GM23248 (cell line): ENCODE data around the gene MYO10.

Experiments
- EZH2 ChIP-seq: fragments of 200-600 bp; sonication (generic); IDR thresholded peaks from 2 replicates; pipeline ENCODE4 v1.6.1; 2018; ENCODE audit warnings: antibody characterized with exemption, mild to moderate bottlenecking; ENCODE audit not compliant: insufficient read depth, poor library complexity, severe bottlenecking
- EZH2phosphoT487 ChIP-seq: fragments of 200-600 bp; sonication (generic); IDR thresholded peaks from 2 replicates; pipeline ENCODE4 v1.6.1; 2018; ENCODE audit warnings: antibody characterized with exemption, moderate library complexity, mild to moderate bottlenecking, low read depth; ENCODE audit not compliant: insufficient read depth

GRCh38 chr5:16897284-16897704 is 38.8 kb downstream of the MYO10 start:
- TF ChIP-seq EZH2phosphoT487 (no peak), EZH2 (no peak)
